ENCODE data around the gene GRIA1.

The GRIA1 gene

DNA sequence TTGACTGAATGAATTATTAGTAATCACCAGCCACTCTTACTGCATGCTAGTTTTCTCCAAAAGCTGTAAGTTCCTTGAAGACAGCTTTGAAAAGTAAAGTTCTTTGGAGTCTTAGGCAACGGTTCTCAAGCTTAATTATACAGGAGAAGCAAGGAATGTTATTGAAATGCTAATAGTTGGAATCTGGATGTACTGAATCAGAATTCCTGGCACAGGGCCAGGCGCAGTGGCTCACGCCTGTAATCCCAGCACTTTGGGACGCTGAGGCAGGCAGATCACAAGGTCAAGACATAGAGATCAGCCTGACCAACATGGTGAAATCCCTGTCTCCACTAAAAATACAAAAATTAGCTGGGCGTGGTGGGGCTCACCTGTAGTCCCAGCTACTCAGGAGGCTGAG, 33.4 kb downstream of the GRIA1 start:
- TF ChIP-seq, protein P1, sequence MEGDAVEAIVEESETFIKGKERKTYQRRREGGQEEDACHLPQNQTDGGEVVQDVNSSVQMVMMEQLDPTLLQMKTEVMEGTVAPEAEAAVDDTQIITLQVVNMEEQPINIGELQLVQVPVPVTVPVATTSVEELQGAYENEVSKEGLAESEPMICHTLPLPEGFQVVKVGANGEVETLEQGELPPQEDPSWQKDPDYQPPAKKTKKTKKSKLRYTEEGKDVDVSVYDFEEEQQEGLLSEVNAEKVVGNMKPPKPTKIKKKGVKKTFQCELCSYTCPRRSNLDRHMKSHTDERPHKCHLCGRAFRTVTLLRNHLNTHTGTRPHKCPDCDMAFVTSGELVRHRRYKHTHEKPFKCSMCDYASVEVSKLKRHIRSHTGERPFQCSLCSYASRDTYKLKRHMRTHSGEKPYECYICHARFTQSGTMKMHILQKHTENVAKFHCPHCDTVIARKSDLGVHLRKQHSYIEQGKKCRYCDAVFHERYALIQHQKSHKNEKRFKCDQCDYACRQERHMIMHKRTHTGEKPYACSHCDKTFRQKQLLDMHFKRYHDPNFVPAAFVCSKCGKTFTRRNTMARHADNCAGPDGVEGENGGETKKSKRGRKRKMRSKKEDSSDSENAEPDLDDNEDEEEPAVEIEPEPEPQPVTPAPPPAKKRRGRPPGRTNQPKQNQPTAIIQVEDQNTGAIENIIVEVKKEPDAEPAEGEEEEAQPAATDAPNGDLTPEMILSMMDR (IDR thresholded peaks at IDR 0.05; ENCODE audit: poor library complexity, severe bottlenecking) = no peak
- H3K9me3 ChIP-seq (ENCODE audit: severe bottlenecking) = no peaks in the 10 kb centered on the region
- peak overlapping the region; percentile 20 for H3K27ac ChIP-seq (ENCODE audit: poor library complexity, severe bottlenecking)
- DNase-seq (ENCODE audit: low spot score) (no peak), ATAC-seq (ENCODE audit: low read depth) (peak; percentile 76)
- H3K4me3 ChIP-seq (ENCODE audit: severe bottlenecking) = no peak overlapping the region
- H3K36me3 ChIP-seq (ENCODE audit: low read depth) = no peaks in the 10 kb centered on the region
- H3K4me1 ChIP-seq (ENCODE audit: insufficient read depth, poor library complexity, severe bottlenecking) = peaks cover 6% of the 10 kb centered on the region
- no peaks in the 10 kb centered on the region for H3K27me3 ChIP-seq (ENCODE audit: insufficient read depth, poor library complexity, severe bottlenecking)

DNA sequence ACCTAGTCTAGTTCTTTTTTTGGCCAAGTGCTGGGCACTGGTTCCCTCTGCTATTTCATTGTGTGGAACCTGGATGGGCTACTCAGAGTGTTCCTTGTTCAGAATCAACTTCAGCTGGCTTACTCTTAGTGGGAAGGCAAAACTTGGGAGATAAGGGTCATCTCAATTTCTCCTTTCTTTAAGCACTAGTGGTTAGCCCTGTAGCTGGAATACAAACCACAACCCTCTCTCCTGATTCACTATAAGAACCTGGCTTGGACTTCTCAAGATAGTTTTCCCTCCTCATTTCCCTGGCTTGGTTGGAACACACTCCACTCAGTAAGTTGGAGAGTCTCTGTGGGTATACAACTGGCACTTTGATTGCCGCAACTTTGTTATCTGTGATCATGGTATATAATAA, 35.1 kb downstream of the GRIA1 start:
- Histone ChIP-seq H3K27me3 (ENCODE audit: insufficient read depth, poor library complexity, severe bottlenecking) (no peaks in the 10 kb centered on the region), H3K4me3 (ENCODE audit: severe bottlenecking) (no peak overlapping the region), H3K27ac (ENCODE audit: poor library complexity, severe bottlenecking) (no peak overlapping the region), H3K36me3 (ENCODE audit: low read depth) (no peaks in the 10 kb centered on the region), H3K9me3 (ENCODE audit: severe bottlenecking) (no peaks in the 10 kb centered on the region), H3K4me1 (ENCODE audit: insufficient read depth, poor library complexity, severe bottlenecking) (peaks cover 6% of the 10 kb centered on the region)
- TF ChIP-seq, protein P1 (IDR thresholded peaks at IDR 0.05; ENCODE audit: poor library complexity, severe bottlenecking) = no peak
- DNase-seq (ENCODE audit: low spot score) = no peak
- ATAC-seq (ENCODE audit: low read depth) = no peak

DNA sequence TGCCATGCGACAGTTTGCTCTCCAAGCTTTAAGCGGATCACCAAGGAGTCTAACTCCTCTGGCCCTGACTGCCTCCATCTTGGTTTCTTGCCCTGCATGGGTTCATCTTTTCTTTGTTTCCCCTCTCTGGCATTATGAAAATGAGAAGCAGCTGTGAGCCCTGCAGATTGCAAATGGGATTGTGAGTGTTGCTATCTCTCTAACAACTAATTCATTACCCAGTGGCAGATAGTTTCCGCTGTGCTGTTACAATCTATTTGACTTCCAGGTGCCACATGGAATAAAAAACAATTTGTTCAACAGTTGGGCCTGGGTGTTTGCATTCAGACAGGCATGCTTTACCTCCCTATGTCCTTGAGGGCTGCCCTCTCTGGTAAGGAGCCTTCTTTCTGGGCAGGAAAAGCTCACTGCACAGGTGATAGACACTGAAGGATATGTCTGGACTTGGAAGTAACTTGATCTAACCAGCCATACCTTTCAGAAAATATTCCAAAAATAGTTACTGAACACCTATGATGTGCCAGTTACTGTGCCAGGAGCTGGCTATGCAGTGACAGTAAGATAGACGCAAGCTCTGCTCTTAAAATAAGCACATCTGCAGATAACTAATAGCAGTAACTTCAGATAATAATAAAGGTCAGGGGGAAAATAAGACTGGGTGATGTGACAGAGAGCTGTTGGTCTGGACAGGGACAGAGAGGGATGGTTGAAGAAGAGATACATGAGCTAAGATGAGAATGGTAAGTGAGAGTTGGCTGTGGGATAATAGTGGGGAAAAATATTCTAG, 40.1 kb downstream of the GRIA1 start:
- DNase-seq (ENCODE audit: low spot score) = no peak
- Histone ChIP-seq H3K27me3 (ENCODE audit: insufficient read depth, poor library complexity, severe bottlenecking) (no peaks in the 10 kb centered on the region), H3K4me1 (ENCODE audit: insufficient read depth, poor library complexity, severe bottlenecking) (no peaks in the 10 kb centered on the region), H3K36me3 (ENCODE audit: low read depth) (no peaks in the 10 kb centered on the region), H3K9me3 (ENCODE audit: severe bottlenecking) (no peaks in the 10 kb centered on the region), H3K4me3 (ENCODE audit: severe bottlenecking) (no peak overlapping the region), H3K27ac (ENCODE audit: poor library complexity, severe bottlenecking) (no peak overlapping the region)
- TF ChIP-seq, protein P1 (IDR thresholded peaks at IDR 0.05; ENCODE audit: poor library complexity, severe bottlenecking) = no peak
- no peak for ATAC-seq (ENCODE audit: low read depth)

DNA sequence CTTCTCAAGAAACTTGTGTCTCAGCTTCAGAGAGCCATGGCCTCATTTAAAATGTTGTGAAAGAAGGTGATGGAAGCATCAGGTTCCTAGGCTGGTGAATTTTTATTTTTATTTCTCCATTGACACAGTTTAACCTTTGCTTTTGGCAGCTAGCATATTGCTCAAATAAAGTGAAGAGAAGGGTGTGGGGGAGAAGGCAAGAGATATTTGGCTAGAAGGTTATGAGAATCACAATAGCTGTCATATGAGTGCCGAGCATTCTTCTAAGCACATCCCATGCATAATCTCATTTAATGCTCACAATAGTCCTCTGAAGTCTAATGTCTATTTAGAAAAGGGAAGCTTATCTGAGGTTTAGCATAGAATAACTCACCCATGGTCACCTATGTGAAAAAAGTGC, 43.1 kb downstream of the GRIA1 start:
- Histone ChIP-seq H3K36me3 (ENCODE audit: low read depth) (no peaks in the 10 kb centered on the region), H3K9me3 (ENCODE audit: severe bottlenecking) (no peaks in the 10 kb centered on the region), H3K4me3 (ENCODE audit: severe bottlenecking) (no peak overlapping the region), H3K27me3 (ENCODE audit: insufficient read depth, poor library complexity, severe bottlenecking) (no peaks in the 10 kb centered on the region), H3K4me1 (ENCODE audit: insufficient read depth, poor library complexity, severe bottlenecking) (no peaks in the 10 kb centered on the region), H3K27ac (ENCODE audit: poor library complexity, severe bottlenecking) (no peak overlapping the region)
- DNase-seq (ENCODE audit: low spot score) (no peak), ATAC-seq (ENCODE audit: low read depth) (no peak)
- TF ChIP-seq, protein P1 (IDR thresholded peaks at IDR 0.05; ENCODE audit: poor library complexity, severe bottlenecking) = no peak

DNA sequence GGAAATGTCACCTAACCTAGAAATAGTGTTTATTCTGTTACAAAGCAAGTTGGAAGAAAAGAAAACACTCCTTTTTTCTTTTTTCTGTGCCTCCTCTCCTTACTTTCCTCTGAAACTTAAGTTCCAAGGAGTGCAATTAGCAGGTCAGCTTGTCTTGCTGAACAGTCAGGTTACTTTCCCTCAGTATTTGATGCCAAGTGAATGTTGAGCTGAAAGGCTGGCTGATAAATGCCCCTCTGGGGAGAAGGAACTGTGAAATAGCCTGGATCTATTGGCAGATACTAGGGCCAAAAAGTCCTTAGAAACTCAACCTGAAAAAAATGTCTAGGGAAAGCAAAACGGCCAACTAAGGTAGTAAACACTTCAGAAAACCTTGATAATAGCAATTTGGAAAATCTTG, 43.6 kb downstream of the GRIA1 start:
- H3K9me3 ChIP-seq (ENCODE audit: severe bottlenecking) = no peaks in the 10 kb centered on the region
- no peak for ATAC-seq (ENCODE audit: low read depth)
- no peaks in the 10 kb centered on the region for H3K36me3 ChIP-seq (ENCODE audit: low read depth)
- no peak overlapping the region for H3K27ac ChIP-seq (ENCODE audit: poor library complexity, severe bottlenecking)
- no peak for DNase-seq (ENCODE audit: low spot score)
- H3K4me1 ChIP-seq (ENCODE audit: insufficient read depth, poor library complexity, severe bottlenecking) = no peaks in the 10 kb centered on the region
- TF ChIP-seq, protein P1 (IDR thresholded peaks at IDR 0.05; ENCODE audit: poor library complexity, severe bottlenecking) = no peak
- H3K27me3 ChIP-seq (ENCODE audit: insufficient read depth, poor library complexity, severe bottlenecking) = no peaks in the 10 kb centered on the region
- H3K4me3 ChIP-seq (ENCODE audit: severe bottlenecking) = no peak overlapping the region
